Liver (tissue), 3 donors: ENCODE data around the gene SIGLEC12.

Source experiments
- RAD21 ChIP-seq, 2 donors: IDR thresholded peaks; 2 replicates each; pipeline ENCODE4 v1.6.1; 2016; ENCODE audit warnings: antibody characterized with exemption in 2 of 2, mild to moderate bottlenecking in 2 of 2
- RXRA ChIP-seq, 2 donors: IDR thresholded peaks; 2 replicates each; pipeline ENCODE4 v1.6.1; 2017 to 2018; ENCODE audit warnings: antibody characterized with exemption in 2 of 2, mild to moderate bottlenecking in 1 of 2
- TAF1 ChIP-seq: conservative IDR thresholded peaks from 2 replicates; pipeline ENCODE4 v1.6.1; 2016; ENCODE audit warnings: antibody characterized with exemption, mild to moderate bottlenecking
- TF ChIP-seq, protein P1 (sequence below): IDR thresholded peaks from 2 replicates; pipeline ENCODE4 v1.6.1; 2016; ENCODE audit warnings: antibody characterized with exemption, mild to moderate bottlenecking
- TF ChIP-seq, protein P2 (sequence below): fragments of 150-350 bp; IDR thresholded peaks from 2 replicates; pipeline ENCODE4 v1.5.1; 2017; ENCODE audit warnings: improper control_type of control experiment, low read depth, low read length; ENCODE audit not compliant: missing input control
- donor health status: healthy.
- donor health status: healthy.

DNA sequence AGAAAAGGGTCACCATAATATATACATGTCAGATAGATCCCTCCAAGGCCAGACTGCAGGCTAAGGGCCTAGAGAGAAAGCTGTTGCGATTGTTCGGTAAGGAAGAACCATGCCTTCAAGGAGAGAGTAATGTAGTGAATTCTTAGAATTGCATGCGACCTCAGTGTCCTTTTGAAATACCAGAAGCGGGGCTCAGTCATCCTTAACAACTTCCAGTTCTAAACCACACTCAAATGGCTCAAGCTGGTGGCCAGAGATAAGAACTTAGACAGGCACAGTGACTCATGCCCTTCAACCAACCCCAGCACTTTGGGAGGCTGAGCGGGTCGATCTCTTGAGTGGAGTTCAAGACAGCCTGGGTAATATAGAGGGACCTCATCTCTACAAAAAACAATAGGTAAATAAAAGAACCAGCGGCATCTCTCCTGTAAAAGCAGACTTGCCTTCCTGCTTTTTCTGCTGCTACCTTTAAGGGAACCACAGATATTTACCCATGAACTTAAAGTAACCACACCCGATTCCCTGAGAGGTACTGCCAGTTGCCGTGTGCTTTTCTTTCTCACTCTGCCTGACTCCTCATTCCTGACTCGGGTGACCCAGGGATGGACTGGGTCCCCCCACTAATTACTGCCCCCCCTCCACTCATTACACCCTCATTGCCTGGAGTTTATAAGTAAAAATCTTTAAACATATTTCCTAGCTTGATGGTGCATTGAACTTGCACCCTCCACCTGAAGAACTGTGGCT is 45.2 kb upstream of the SIGLEC12 start:
- TF ChIP-seq, protein P1, sequence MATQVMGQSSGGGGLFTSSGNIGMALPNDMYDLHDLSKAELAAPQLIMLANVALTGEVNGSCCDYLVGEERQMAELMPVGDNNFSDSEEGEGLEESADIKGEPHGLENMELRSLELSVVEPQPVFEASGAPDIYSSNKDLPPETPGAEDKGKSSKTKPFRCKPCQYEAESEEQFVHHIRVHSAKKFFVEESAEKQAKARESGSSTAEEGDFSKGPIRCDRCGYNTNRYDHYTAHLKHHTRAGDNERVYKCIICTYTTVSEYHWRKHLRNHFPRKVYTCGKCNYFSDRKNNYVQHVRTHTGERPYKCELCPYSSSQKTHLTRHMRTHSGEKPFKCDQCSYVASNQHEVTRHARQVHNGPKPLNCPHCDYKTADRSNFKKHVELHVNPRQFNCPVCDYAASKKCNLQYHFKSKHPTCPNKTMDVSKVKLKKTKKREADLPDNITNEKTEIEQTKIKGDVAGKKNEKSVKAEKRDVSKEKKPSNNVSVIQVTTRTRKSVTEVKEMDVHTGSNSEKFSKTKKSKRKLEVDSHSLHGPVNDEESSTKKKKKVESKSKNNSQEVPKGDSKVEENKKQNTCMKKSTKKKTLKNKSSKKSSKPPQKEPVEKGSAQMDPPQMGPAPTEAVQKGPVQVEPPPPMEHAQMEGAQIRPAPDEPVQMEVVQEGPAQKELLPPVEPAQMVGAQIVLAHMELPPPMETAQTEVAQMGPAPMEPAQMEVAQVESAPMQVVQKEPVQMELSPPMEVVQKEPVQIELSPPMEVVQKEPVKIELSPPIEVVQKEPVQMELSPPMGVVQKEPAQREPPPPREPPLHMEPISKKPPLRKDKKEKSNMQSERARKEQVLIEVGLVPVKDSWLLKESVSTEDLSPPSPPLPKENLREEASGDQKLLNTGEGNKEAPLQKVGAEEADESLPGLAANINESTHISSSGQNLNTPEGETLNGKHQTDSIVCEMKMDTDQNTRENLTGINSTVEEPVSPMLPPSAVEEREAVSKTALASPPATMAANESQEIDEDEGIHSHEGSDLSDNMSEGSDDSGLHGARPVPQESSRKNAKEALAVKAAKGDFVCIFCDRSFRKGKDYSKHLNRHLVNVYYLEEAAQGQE: no peak
- TF ChIP-seq, protein P2, sequence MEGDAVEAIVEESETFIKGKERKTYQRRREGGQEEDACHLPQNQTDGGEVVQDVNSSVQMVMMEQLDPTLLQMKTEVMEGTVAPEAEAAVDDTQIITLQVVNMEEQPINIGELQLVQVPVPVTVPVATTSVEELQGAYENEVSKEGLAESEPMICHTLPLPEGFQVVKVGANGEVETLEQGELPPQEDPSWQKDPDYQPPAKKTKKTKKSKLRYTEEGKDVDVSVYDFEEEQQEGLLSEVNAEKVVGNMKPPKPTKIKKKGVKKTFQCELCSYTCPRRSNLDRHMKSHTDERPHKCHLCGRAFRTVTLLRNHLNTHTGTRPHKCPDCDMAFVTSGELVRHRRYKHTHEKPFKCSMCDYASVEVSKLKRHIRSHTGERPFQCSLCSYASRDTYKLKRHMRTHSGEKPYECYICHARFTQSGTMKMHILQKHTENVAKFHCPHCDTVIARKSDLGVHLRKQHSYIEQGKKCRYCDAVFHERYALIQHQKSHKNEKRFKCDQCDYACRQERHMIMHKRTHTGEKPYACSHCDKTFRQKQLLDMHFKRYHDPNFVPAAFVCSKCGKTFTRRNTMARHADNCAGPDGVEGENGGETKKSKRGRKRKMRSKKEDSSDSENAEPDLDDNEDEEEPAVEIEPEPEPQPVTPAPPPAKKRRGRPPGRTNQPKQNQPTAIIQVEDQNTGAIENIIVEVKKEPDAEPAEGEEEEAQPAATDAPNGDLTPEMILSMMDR: no peak
- no peak for TF ChIP-seq RXRA (IDR thresholded peaks at IDR 0.05)
- TF ChIP-seq TAF1: no peak
- no peak for TF ChIP-seq RAD21 (IDR thresholded peaks at IDR 0.05)
